Measurements from ENCODE around the gene TMEFF2.
A peak's percentile ranks its signal among the peaks of the same experiment; 100 is the strongest.

The TMEFF2 gene, protein sequence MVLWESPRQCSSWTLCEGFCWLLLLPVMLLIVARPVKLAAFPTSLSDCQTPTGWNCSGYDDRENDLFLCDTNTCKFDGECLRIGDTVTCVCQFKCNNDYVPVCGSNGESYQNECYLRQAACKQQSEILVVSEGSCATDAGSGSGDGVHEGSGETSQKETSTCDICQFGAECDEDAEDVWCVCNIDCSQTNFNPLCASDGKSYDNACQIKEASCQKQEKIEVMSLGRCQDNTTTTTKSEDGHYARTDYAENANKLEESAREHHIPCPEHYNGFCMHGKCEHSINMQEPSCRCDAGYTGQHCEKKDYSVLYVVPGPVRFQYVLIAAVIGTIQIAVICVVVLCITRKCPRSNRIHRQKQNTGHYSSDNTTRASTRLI

DNA sequence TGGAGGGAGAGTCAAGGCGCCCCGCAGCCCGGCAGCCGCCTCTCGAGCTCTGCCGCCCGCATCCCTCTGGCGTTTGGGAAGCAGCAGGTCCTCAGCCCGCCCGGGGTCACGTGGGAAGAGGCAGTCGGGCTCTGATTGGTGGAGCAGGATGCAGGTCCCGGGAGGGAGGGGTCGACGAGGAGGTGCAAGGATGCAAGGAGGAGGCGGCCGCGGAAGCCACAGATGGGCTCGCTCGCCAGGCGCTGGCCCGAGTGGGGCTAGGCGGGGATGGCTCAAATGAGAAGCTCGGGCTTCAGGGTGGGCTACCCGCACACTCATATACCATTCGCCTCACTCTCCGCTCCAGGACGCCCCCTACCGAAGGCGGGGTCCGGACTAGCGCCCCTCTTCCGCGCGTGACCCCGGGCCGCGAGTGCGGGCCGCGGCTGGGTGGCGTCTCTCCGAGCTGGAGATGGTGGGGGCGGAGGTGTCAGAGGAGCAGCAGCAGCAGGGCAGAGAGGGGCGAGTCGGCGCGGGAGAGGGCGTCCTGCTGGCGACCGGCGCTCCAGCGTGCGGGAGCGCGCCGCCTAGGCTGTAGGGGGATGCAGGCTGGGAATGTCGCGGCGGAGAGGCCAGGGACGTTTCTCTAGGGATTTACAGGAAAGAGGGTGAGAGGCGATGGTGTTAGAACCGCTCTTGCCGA, at the start of gene TMEFF2:
Gene TMEFF2 (minus strand): TSS at position 68 of the 682 bp plus-strand sequence. CDS start 409 bp downstream, outside the sequence.
- FAIRE-seq, result no peak
- DNase-seq (ENCODE audit: extremely low spot score, insufficient read length, low read depth), result no peak

DNA sequence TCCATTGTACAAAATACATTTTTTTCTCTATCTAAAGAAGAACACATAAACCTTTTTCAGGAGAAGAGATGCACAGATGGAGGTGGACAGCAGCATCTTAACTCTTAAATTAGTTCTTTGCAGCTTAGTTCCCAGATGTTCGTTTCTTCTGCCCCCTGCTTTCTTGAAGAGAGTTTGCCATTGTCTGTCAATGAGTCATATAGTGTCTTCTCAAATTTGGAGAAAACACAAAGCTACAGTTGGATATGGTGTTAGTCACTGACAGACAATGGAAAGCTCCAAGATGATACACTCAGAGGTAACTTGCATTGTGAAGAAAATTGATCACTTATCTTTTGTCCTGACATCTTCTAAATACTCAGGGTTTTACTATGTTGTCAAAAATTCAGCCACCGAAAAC, 48.8 kb upstream of the TMEFF2 start:
- DNase-seq (ENCODE audit: extremely low spot score, insufficient read length, low read depth), result no peak

DNA sequence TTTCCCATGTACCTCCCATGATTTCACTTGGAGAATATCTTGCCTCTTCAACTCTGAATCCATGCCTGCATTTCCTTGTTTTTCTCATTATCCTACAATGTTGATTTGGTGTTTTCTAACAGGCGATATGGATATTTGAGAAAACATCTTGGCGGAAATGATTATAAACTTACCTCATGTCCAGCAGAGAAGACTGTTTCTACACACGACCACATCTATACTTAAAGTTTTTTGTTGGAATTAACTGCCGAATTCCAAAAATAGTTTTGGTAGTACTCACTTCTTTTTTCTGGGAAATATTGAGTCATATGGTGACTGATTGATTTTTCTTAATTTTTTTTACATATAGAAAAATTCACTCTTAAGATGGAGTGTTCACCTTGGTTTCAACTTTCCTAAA, 41.4 kb upstream of the TMEFF2 start:
- DNase-seq (ENCODE audit: extremely low spot score, insufficient read length, low read depth) (no peak), FAIRE-seq (no peak)

More for the DNA sequence above, 48.8 kb upstream of the TMEFF2 start:
- no peak for FAIRE-seq

DNA sequence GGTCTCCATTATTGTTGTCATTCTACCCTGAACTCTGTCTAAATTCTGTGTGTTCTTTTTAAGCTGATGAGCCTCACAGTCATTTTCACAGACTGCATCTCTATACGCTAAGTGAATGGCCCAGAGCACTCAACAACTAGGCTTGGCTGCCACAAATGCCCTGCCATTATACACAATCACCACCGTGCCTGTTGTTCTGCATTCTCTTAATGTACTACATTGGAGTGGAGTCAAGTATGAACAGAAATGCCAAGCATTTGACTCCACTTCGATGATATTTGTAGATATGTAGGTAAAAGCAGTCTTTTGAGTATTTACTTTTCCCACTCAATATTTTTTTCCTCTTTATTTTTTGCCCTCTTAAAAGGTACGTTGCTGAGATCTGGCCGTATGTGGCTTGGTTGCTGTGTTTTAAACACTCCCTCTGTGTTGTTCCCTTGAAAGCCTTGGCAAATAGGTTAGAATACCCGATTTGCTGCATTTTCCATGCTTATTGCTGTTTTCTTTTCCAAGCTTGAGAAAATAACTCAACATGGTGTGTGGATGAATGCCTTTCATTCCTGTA, 36.2 kb upstream of the TMEFF2 start:
- FAIRE-seq (no peak), DNase-seq (ENCODE audit: extremely low spot score, insufficient read length, low read depth) (no peak)

DNA sequence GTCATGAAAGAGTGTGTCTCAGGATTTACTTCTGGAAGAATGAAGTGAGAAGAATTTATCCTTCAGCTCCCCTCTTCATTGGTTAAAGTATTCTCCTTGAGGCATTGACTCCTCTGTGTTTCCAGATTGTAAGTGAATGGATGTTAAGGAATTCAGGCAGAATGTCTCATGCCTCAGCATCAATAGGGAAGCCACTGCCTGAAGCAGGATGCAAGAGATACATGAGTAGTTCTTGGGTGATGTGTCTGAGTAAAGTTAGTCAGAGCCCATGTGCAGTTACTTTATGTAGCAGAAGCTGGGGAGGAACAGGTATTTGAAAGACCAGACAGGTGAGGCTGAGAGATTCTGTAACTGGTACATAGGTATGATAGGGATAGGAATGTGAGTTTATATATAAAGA, 34.0 kb upstream of the TMEFF2 start:
- FAIRE-seq, result no peak
- no peak for DNase-seq (ENCODE audit: extremely low spot score, insufficient read length, low read depth)

DNA sequence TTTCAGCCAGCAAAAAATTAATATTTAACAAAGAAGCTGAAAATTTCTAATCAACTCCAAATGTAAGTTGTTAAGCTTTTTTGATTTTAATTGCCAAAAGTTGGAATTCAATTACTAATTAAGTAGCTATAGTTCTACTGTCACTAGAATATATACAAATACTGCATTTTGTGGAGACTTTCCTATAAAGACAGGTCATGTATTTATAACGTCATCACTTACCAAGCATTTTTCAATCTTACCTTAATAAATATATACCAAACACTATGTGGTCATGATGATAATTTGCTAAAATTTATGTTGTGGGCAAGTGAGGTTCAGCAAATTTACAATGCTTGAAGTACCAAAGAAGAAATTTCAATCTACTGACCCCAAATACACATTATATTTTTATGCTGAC, 24.2 kb upstream of the TMEFF2 start:
- DNase-seq (ENCODE audit: extremely low spot score, insufficient read length, low read depth), result no peak
- no peak for FAIRE-seq

DNA sequence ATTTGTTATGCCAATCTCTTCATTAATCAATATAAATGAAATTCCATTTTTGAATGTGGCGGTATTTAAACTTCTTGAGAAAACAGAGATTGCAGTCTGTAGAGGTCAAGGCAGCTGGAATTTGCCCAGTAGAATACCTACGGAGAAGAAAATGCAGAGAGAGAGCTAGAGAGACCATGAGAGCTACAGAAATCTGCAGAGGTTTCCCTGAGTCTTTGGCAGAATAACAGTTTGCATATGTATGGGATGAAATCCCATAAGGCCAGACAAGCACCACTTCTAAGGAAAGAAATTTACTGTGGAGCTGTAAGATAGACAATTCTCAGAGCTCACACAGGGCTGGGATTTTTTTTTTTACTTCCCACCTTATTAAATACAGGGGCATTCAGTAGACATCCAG, 23.6 kb upstream of the TMEFF2 start:
- no peak for FAIRE-seq

DNA sequence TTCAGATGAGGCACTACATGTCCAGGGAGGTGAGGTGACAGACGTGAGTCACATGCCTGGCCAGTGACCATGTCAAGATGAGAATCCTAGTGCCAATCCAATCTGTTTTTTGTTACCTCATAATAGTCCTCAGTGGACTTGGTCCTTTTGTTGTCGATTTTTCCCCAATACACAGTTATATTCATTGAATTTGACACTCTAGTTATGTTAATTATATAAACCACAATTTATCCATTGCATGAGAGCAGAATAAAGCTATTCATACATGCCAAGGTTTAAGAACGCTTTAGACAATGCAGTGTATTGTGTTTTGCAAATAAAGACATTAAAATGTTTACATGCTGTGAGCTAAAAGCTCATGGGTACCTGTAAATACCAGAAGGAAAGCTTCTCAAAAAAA, 21.6 kb upstream of the TMEFF2 start:
- no peak for DNase-seq (ENCODE audit: extremely low spot score, insufficient read length, low read depth)
- FAIRE-seq, result no peak

More for the DNA sequence above, 23.6 kb upstream of the TMEFF2 start:
- DNase-seq (ENCODE audit: extremely low spot score, insufficient read length, low read depth), result no peak

DNA sequence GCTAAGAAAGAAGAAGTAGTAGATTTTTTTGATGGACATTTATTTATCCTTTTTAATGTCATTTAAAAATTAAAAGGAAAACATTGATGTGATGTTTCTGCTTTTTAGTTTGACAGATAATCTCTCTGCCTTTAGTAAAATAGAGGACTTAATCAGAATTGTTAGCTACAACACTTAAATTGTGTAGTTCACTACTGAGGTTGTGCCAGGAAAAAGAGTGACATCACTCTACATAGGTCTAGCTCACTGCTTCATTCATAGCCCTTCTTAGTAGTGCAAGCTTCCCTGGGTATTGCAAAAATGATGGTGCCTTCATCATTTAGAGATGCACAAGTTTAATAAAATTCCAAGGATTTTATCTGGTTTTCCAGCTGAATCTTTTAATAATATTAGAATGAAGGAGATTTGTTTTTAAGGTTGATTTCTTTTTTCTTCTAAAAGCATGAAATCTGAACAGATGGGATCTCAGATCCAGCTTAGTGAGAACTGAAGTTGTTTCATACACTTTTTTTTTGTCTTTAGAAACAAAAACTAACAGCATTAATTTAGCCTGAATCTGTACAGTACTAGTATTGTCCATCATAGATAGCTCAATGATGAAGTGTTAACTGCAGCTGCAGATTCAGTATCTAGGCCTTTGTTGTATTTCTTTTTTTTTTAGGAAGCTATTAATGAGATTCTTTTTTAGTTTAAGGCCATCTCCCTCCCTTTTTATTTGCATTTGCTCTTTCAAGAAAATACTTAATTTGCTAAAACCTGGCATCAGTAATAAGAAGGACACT, 20.6 kb upstream of the TMEFF2 start:
- FAIRE-seq (no peak), DNase-seq (ENCODE audit: extremely low spot score, insufficient read length, low read depth) (no peak)

DNA sequence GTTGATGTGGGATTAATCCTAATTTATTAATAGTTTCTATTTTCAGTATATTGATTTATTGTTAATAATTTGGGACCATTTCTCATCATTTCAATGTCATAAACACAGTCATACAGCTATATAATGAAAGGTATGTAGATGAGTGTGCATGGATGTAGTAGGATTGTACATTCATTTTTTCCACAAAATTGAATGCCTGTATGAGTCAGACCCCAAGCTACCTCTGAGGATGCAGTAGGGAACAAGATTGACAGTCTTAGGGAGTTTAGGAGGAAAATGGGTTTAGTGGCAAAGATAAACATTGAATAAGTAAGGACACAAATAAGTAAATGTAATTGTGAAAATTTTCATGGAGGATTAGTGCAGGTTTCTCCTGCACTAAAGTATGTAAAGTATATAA, 14.1 kb upstream of the TMEFF2 start:
- DNase-seq (ENCODE audit: extremely low spot score, insufficient read length, low read depth), result no peak
- FAIRE-seq, result no peak

DNA sequence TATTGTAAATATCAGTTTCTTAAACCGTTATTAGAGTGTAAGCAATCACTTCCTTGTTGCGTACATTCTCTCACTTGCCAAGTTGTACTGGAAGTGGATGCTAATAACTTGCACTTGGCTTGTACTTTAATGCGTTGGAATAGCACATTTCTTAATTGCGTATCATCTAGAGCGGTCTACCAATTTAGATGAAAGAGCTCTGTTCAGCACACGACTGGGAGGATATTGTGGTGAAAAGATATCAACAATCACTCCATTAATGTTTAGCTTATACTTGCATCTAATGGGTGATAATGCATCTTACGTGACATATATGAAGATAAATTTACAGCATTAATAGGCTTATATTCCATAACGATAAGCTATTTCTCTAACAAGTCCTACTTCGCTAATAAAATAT, 11.7 kb upstream of the TMEFF2 start:
- DNase-seq (ENCODE audit: extremely low spot score, insufficient read length, low read depth) (no peak), FAIRE-seq (no peak)

DNA sequence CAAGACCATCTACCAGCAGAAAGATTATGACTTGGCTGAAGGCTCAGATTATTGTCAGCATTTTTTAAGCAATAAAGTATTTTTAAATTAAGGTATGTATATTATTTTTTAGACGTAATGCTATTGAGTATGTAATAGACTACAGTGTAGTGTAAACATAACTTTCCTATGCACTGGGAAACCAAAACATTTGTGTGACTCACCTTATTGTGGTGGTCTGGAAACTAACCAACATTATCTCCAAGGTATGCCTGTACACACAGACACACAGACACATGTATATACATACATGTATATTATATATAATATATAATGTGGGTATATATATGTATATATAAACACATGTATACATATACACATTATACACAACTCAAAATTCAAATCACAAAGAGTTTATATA, 9.1 kb upstream of the TMEFF2 start:
- FAIRE-seq, result no peak

DNA sequence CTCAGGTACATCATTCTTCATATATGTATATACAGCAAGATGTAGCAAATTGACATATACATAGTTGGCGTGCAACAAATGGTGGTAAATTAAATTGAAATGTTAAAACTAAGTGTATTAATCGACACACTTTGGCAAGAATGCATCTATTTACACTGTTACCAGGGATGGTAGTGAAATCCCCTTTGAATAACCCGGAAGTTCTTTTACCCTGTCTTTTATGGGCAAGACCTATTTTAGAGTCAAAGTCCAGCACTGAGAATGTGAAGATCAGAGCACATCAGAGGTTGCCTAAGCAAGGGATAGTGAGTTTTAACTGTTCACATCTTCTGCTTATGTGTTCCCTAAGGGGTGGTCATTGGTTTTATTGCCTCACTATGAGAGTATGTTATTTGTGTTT, 7.6 kb upstream of the TMEFF2 start:
- no peak for DNase-seq (ENCODE audit: extremely low spot score, insufficient read length, low read depth)
- FAIRE-seq, result no peak

More for the DNA sequence above, 9.1 kb upstream of the TMEFF2 start:
- DNase-seq (ENCODE audit: extremely low spot score, insufficient read length, low read depth), result no peak

DNA sequence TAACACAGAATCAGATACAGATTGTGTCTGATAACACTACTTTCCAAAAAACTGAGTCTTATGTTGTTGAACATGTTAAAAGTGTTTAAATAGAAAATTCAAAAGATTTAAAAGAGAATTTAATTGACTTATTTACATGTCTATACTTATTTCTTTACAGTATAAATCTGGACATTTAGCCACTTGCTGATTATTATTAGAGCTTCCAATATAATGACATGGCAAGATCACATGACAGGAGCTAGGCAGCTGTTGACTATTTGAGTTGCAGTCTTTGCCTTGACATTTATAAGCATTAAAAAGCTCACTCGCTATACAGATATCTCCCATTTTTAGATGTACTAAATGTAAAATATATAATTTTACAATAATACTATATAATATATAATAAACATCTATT, 6.4 kb upstream of the TMEFF2 start:
- DNase-seq (ENCODE audit: extremely low spot score, insufficient read length, low read depth) (no peak), FAIRE-seq (no peak)

DNA sequence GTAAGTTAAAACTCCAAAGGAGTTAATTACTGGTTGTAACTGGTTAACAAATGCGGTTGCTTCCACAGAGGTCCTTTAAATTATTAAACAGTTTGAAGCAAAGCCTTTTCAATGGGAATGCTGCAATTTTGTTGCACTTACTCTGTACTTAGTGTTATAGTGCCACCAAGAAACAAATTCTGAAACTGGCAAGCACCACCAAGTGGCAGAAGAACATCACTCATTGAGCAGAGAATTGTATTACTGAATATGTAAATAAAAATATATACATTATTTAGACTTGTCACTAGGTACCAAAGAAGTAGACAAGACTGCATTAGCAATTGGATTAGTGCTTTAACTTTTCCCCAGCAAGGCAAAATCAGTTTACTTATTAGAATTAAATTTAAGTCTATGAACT, 2.6 kb upstream of the TMEFF2 start:
- no peak for FAIRE-seq
- DNase-seq (ENCODE audit: extremely low spot score, insufficient read length, low read depth), result no peak

DNA sequence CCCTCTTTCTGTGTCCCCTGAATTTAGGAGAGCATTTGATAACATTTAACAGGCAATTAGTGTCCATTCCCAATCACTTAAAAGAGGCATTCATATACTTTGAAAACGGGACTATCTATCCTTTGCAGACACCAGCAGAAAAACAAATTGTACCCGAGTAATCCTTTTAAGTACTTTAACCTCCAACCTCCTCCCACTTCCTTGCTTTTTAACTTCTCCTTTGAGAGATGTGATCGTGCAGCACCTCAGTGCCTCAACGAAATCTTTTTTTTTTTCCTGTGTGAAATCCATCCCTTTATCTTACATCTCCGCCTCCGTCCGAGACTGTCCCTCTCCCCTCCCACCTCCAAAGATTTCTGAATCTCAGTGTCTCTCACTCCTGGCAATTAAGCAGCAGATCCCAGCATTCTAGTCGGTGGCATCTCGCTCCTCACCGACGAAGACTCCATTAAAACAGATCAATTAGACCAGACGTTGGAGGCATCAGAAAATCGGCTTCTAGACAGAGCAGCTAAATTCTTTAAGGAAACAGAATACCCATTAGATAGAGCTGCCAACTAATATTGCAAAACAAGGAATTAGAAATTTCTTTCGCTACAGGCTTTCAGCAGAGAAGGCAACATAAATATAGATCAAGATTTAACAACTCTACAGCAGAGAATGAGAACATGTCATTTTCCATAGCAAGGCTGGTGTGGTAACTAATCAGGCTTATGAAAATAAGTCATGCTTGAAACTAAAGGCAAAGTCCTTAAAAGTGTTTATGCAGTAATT, 1.9 kb upstream of the TMEFF2 start:
- FAIRE-seq (no peak), DNase-seq (ENCODE audit: extremely low spot score, insufficient read length, low read depth) (no peak)

DNA sequence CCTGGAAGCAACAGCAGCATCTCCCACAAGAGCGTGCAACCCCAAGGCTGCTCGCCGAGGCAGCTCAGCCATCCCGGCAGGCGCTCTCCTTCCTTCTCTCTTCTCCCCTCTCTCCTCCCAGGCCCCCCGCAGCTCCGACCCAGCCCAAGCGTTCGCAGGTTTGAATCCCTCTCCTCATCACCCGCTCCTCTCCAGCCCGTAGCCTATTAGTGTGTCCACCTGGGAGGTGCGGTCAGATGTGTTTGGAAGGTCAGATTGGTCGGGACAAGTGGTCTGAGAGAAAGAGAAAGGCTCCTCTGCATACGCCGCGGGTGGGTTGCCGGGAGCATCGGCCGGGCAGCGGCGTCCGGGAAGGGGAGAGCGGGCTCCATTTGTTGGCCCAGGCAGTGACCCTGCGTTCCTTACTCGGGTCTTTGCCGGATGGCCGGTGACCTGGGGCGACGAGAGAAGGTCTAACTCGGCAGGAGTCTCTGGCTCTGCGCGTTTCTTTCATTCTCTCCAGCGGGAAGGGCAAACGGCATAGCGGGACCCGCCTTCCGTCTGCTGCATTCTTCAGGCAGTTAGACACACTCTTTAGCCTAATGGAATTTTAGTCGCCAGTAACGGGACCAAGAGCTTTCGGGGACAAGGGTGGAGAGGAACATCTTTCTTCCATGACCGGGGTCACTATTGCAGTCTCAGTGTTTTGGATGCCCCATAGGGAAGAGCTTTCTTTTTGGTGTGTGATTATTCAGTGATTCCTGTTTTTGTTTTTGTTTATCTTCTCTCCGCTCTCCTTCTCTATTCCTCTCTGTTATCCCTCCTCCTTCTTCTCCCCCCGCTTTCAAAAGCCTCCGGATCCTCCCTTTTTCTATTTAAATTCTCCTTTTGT, 1.1 kb upstream of the TMEFF2 start:
- FAIRE-seq, result no peak
- DNase-seq (ENCODE audit: extremely low spot score, insufficient read length, low read depth), result no peak

DNA sequence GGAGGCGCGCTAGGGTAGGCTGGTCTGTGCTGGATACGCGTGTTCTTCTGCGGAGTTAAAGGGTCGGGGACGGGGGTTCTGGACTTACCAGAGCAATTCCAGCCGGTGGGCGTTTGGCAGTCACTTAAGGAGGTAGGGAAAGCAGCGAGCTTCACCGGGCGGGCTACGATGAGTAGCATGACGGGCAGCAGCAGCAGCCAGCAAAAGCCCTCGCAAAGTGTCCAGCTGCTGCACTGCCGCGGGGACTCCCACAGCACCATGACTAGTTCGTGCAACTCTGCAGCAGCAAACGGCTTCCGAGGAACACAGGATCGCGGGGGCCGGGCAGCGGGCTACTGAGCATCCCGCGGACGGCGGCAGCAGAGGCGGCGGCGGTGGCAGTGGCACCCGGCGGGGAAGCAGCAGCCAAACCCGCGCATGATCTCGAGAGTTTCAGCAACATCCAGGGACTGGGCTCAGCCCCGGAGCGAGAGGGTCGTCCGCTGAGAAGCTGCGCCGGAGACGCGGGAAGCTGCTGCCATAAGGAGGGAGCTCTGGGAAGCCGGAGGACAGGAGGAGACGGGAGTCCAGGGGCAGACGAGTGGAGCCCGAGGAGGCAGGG, 368 bp downstream of the TMEFF2 start:
- FAIRE-seq, result no peak
- DNase-seq (ENCODE audit: extremely low spot score, insufficient read length, low read depth), result no peak

DNA sequence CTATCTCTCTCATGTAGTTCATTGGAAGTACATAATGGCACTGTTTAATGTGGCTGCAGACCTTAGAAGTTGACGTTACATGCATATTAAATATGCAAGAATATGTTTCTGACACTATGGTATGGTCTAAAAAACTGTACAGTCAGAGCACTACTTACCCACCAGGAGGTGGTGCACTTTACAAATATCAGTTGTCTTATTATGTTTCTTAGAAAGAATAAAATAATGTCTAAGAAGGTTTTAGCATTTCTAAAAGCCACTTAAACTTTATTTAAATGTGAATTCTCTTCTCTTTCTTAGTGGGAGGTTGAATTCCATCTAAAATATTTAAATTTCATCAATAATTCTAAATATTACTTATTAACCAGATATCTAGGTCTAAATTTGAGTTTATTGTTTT, 4.3 kb downstream of the TMEFF2 start:
- peak; percentile 46 for FAIRE-seq
- no peak for DNase-seq (ENCODE audit: extremely low spot score, insufficient read length, low read depth)
